ENCODE results near the gene NFYC.

GRCh38 chr1:40712997-40713396 lies 21.5 kb downstream of the NFYC start:
- TF ChIP-seq CTCF (IDR thresholded peaks at IDR 0.05) (no peak), POLR2A (IDR thresholded peaks at IDR 0.05) (no peak)

Measured in heart left ventricle (tissue), 13 donors.